Measurements from ENCODE around the gene CADPS2. TPM values are rescaled to one million over a fixed set of nuclear protein-coding genes. Genes with fewer than 3 reads are reported as not detected.
A peak's percentile ranks its signal among the peaks of the same experiment; 100 is the strongest.

CADPS2 gene
- total RNA-seq, 1 donor from 2014 or later: 22.0 TPM

GRCh38 chr7:122600042-122600441 is 286.2 kb downstream of the CADPS2 start:
- no peak for DNase-seq

GRCh38 chr7:122597277-122597676 is 289.0 kb downstream of the CADPS2 start:
- no peak for DNase-seq

GRCh38 chr7:122595885-122596284 is 290.4 kb downstream of the CADPS2 start:
- DNase-seq: no peak

- no peak for DNase-seq
Measured at GRCh38 chr7:122588621-122589020, 297.6 kb downstream of the CADPS2 start.

- no peak for DNase-seq
Measured at GRCh38 chr7:122584676-122585251, 301.5 kb downstream of the CADPS2 start.

GRCh38 chr7:122578350-122578749 is 307.9 kb downstream of the CADPS2 start:
- DNase-seq: no peak

GRCh38 chr7:122577449-122578003 is 308.7 kb downstream of the CADPS2 start:
- no peak for DNase-seq

- DNase-seq: no peak
Measured at GRCh38 chr7:122572706-122573105, 313.6 kb downstream of the CADPS2 start.

- no peak for DNase-seq
Measured at GRCh38 chr7:122561326-122561725, 324.9 kb downstream of the CADPS2 start.

GRCh38 chr7:122556873-122557542 is 329.3 kb downstream of the CADPS2 start:
- no peak for DNase-seq

- DNase-seq: no peak
Measured at GRCh38 chr7:122556219-122556618, 330.0 kb downstream of the CADPS2 start.

- no peak for DNase-seq
Measured at GRCh38 chr7:122553761-122554160, 332.5 kb downstream of the CADPS2 start.

- no peak for DNase-seq
Measured at GRCh38 chr7:122552769-122553168, 333.5 kb downstream of the CADPS2 start.

- DNase-seq: no peak
Measured at GRCh38 chr7:122550545-122550944, 335.7 kb downstream of the CADPS2 start.

- no peak for DNase-seq
Measured at GRCh38 chr7:122549578-122549977, 336.7 kb downstream of the CADPS2 start.

- DNase-seq: no peak
Measured at GRCh38 chr7:122546496-122546895, 339.8 kb downstream of the CADPS2 start.

GRCh38 chr7:122544463-122544862 is 341.8 kb downstream of the CADPS2 start:
- DNase-seq: no peak

GRCh38 chr7:122543891-122544290 is 342.4 kb downstream of the CADPS2 start:
- no peak for DNase-seq

- no peak for DNase-seq
Measured at GRCh38 chr7:122543166-122543565, 343.1 kb downstream of the CADPS2 start.

GRCh38 chr7:122535086-122535485 is 351.2 kb downstream of the CADPS2 start:
- DNase-seq: no peak

GRCh38 chr7:122532406-122533269 is 353.6 kb downstream of the CADPS2 start:
- peak; percentile 34 for DNase-seq

- peak; percentile 70 for DNase-seq
Measured at GRCh38 chr7:122528879-122529481, 357.3 kb downstream of the CADPS2 start.

GRCh38 chr7:122525355-122525754 is 360.9 kb downstream of the CADPS2 start:
- DNase-seq: no peak

Data from tongue (tissue), 2 donors.